SU-DHL-6 (cell line): ENCODE measurements around the gene NPR3.

Experiments
- H2AFZ ChIP-seq: fragments of 200-600 bp; sonication (generic); 2 replicates; pipeline ENCODE4 v1.6.1; 2014; ENCODE audit warnings: low read depth, mild to moderate bottlenecking, moderate library complexity, mixed read lengths, antibody characterized with exemption, low read length; ENCODE audit not compliant: severe bottlenecking
- H3F3A ChIP-seq: fragments of 200-600 bp; shearing (Covaris generic); 2 replicates; pipeline ENCODE4 v1.6.0; 2016; ENCODE audit warnings: antibody characterized with exemption, mild to moderate bottlenecking; ENCODE audit not compliant: insufficient read depth
- H3K27ac ChIP-seq: fragments of 200-600 bp; sonication (generic); 2 replicates; pipeline ENCODE4 v1.5.1; 2016; ENCODE audit warnings: low read depth, mild to moderate bottlenecking, low read length, moderate library complexity, mixed read lengths
- H3K27me3 ChIP-seq: fragments of 200-600 bp; sonication (generic), shearing (Covaris generic); 2 replicates; pipeline ENCODE4 v1.6.0; 2014; ENCODE audit warnings: mild to moderate bottlenecking, low read length
- H3K36me3 ChIP-seq: fragments of 200-600 bp; sonication (generic); 2 replicates; pipeline ENCODE4 v1.6.1; 2014; ENCODE audit warnings: mild to moderate bottlenecking, low read length, mixed read lengths
- H3K4me2 ChIP-seq: fragments of 300-600, 200-600 bp; shearing (Covaris generic), sonication (generic); 2 replicates; pipeline ENCODE4 v1.6.0; 2014; ENCODE audit warnings: low read length, low read depth, mild to moderate bottlenecking; ENCODE audit not compliant: poor library complexity, severe bottlenecking
- H3K4me3 ChIP-seq: fragments of 200-600 bp; sonication (generic); 2 replicates; pipeline ENCODE4 v1.5.1; 2014; ENCODE audit warnings: antibody characterized with exemption, low read length, mild to moderate bottlenecking, mixed read lengths; ENCODE audit not compliant: insufficient read depth, poor library complexity, severe bottlenecking
- H3K79me2 ChIP-seq: fragments of 200-600 bp; sonication (generic); 2 replicates; pipeline ENCODE4 v1.6.1; 2014; ENCODE audit warnings: mild to moderate bottlenecking, low read length, moderate library complexity; ENCODE audit not compliant: insufficient read depth
- H3K9ac ChIP-seq: fragments of 200-600 bp; sonication (generic); 2 replicates; pipeline ENCODE4 v1.7.0; 2014; ENCODE audit warnings: mild to moderate bottlenecking, low read length
- H3K9me2 ChIP-seq: fragments of 200-600 bp; sonication (generic); replicated peaks from 2 replicates; pipeline ENCODE4 v1.6.1; 2014; ENCODE audit warnings: low read length; ENCODE audit not compliant: insufficient read depth
- H3K9me3 ChIP-seq: fragments of 200-600 bp; sonication (generic); 2 replicates; pipeline ENCODE4 v1.6.1; 2014; ENCODE audit warnings: low read length, mixed read lengths; ENCODE audit not compliant: insufficient read depth
- H4K20me1 ChIP-seq: fragments of 200-600 bp; sonication (generic); 2 replicates; pipeline ENCODE4 v1.6.1; 2014; ENCODE audit warnings: low read depth, mild to moderate bottlenecking, antibody characterized with exemption, low read length, moderate library complexity, mixed read lengths
- EZH2phosphoT487 ChIP-seq: fragments of 200-600 bp; sonication (generic), shearing (Covaris generic); conservative IDR thresholded peaks from 2 replicates; pipeline ENCODE4 v1.6.1; 2018; ENCODE audit warnings: mild to moderate bottlenecking, antibody characterized with exemption, low read length, moderate library complexity, mixed read lengths
- TF ChIP-seq, protein P1 (sequence below): fragments of 200-600 bp; sonication (generic); IDR thresholded peaks from one replicate; pipeline ENCODE4 v1.5.1; 2017; ENCODE audit warnings: antibody characterized with exemption, mild to moderate bottlenecking, low read length, moderate library complexity; ENCODE audit not compliant: insufficient read depth, poor library complexity, severe bottlenecking

Gene NPR3

DNA sequence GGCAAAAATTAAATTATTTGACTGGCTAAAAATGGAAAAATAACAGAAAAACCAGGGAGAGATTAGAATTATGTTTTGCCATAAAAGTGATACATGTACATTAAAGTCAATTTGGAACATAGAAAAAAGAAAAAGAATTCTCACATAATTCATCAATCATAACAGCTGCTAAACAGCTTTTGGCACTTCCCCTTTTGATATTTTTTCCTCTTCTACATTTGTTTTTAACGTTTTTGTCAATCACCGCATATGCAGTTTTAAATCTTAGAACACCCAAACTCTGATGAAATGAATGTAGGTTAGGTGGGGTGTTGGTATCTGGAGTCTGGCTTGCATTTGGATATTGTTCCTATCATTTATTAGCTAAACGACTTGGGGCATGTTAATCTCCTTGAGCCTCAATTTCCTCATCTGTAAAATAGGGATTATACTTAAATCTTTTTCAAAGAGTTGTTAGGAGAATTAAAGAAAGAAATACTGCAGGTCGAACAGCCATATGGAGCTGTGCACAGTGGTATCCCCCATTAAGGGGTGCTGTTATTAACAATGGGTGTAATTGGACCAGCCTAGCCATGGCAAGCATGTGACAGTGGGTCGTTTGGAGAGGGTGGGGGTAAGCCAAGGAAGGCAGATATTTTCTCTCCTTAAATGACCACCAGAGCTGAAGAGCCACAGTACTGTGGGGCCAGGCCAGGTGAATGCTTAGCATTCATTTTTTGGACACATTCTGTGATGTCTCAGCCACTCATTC lies 22.6 kb downstream of the NPR3 start:
- H3K9me2 ChIP-seq: no peaks in the 10 kb centered on the region
- H3K27me3 ChIP-seq: no peaks in the 10 kb centered on the region
- no peak overlapping the region for H3K4me2 ChIP-seq
- H3F3A ChIP-seq: no peaks in the 10 kb centered on the region
- no peaks in the 10 kb centered on the region for H3K9me3 ChIP-seq
- no peak overlapping the region for H3K9ac ChIP-seq
- no peak overlapping the region for H3K4me3 ChIP-seq
- H4K20me1 ChIP-seq: no peaks in the 10 kb centered on the region
- TF ChIP-seq EZH2phosphoT487: no peak
- TF ChIP-seq, protein P1, sequence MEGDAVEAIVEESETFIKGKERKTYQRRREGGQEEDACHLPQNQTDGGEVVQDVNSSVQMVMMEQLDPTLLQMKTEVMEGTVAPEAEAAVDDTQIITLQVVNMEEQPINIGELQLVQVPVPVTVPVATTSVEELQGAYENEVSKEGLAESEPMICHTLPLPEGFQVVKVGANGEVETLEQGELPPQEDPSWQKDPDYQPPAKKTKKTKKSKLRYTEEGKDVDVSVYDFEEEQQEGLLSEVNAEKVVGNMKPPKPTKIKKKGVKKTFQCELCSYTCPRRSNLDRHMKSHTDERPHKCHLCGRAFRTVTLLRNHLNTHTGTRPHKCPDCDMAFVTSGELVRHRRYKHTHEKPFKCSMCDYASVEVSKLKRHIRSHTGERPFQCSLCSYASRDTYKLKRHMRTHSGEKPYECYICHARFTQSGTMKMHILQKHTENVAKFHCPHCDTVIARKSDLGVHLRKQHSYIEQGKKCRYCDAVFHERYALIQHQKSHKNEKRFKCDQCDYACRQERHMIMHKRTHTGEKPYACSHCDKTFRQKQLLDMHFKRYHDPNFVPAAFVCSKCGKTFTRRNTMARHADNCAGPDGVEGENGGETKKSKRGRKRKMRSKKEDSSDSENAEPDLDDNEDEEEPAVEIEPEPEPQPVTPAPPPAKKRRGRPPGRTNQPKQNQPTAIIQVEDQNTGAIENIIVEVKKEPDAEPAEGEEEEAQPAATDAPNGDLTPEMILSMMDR: no peak
- no peak overlapping the region for H3K27ac ChIP-seq
- no peaks in the 10 kb centered on the region for H3K36me3 ChIP-seq
- no peak overlapping the region for H2AFZ ChIP-seq
- H3K79me2 ChIP-seq: no peaks in the 10 kb centered on the region

DNA sequence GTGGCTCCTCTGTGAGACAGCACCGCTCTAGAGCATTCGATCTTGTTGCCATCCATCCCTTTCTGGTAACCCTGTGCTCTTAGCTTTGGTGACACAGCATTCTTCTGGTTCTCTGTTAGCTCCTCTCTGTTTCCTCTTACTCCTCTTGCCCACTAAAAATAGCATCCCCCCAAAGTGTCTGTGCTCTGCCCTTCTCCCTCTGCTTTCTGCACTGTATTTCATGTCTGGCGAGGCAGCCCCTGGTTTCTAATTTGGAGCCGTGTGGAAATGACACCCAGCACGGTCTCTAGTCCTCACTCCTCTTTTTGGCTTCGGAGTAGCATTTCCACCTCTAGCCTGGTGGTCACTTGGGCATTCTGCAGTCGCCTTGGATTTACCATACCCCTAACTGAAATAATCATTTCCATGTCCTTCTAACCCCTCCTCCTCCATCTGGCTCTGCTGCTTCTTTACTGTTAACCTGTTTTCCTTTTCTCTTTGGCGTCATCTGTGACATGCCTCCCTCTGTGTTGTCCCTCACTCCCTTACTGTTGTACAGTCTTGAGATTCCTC lies 23.8 kb downstream of the NPR3 start:
- H2AFZ ChIP-seq: no peak overlapping the region
- no peaks in the 10 kb centered on the region for H3K27me3 ChIP-seq
- H4K20me1 ChIP-seq: no peaks in the 10 kb centered on the region
- no peak overlapping the region for H3K27ac ChIP-seq
- no peaks in the 10 kb centered on the region for H3K9me3 ChIP-seq
- H3K79me2 ChIP-seq: no peaks in the 10 kb centered on the region
- H3F3A ChIP-seq: no peaks in the 10 kb centered on the region
- no peak overlapping the region for H3K4me3 ChIP-seq
- TF ChIP-seq, protein P1: no peak
- TF ChIP-seq EZH2phosphoT487: no peak
- H3K4me2 ChIP-seq: no peak overlapping the region
- no peak overlapping the region for H3K9ac ChIP-seq
- H3K36me3 ChIP-seq: no peaks in the 10 kb centered on the region
- no peaks in the 10 kb centered on the region for H3K9me2 ChIP-seq

DNA sequence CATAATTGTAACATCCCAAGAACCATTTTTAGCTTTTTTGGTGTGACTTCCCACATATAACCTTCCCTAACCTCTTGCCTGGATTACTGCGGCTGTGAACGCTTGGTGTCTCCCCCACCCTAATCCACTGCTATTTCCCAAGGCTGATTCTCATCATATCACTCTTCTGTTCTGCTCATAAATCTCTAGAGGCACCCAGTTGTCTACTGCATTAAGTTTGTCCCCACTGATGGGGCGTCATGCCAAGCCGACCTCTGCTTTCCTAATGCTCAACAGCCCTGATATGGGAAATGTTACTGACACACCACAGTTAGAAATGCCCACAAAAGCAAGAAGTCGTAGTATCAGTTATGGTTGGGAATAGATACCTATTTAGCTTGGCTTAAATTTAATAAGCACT lies 24.4 kb downstream of the NPR3 start:
- H3K27me3 ChIP-seq: no peaks in the 10 kb centered on the region
- TF ChIP-seq, protein P1: no peak
- no peak for TF ChIP-seq EZH2phosphoT487
- H3K36me3 ChIP-seq: no peaks in the 10 kb centered on the region
- H3K4me3 ChIP-seq: no peak overlapping the region
- no peaks in the 10 kb centered on the region for H3F3A ChIP-seq
- no peaks in the 10 kb centered on the region for H3K79me2 ChIP-seq
- no peak overlapping the region for H2AFZ ChIP-seq
- no peaks in the 10 kb centered on the region for H3K9me3 ChIP-seq
- H3K9me2 ChIP-seq: no peaks in the 10 kb centered on the region
- H3K9ac ChIP-seq: no peak overlapping the region
- H3K4me2 ChIP-seq: no peak overlapping the region
- H3K27ac ChIP-seq: no peak overlapping the region
- H4K20me1 ChIP-seq: no peaks in the 10 kb centered on the region
